ENCODE data around the gene CHST13. TPM values are rescaled to one million over a fixed set of nuclear protein-coding genes. Genes with fewer than 3 reads are reported as not detected.
"Not testable (repeated sequence)": the region's sequence is repeated elsewhere in the genome, so short reads cannot be mapped to it uniquely, and the experiment has no call there.

The CHST13 gene
- total and polyA plus RNA-seq, 11 donors: 0.07 to 2.3 (median 0.37) TPM; not detected in 1

DNA sequence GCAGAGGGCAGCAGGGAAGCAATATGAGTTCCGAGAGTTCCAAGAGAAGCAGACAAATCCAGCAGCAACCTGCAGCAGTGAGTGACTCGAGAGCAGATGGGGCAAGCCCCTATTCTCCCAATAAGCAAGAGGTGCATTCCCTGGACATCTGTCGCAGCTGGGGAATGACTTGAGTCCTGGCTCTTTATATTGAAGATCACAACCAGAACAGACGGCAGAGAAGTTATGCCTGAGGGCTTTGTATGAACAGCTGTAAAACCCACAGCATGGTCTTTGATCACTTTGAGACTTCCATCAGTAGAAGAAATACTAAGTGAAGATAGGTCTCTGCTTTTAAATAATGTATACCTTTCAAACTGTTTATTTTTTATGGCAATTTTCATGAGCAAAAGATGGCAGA lies 58.4 kb downstream of the CHST13 start:
- ATAC-seq: no peak

DNA sequence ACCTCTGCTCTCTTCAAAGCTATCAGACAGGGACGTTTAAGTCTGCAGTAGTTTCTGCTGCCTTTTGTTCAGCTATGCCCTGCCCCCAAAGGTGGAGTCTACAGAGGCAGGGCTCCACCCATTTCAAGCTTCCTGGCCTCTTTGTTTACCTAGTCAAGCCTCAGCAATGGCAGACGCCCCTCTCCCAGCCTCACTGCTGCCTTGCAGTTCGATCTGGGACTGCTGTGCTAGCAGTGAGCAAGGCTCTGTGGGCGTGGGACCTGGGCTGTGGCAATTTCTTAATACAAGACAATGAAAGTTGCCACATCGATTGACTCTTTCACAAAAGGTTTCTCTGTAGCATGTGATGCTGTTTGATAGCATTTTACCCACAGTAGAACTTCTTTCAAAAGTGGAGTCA lies 67.6 kb downstream of the CHST13 start:
- H3K4me1 ChIP-seq; intact Hi-C loops (cut with DNase I); H3K27me3 ChIP-seq; H3K4me3 ChIP-seq; ATAC-seq; H3K27ac ChIP-seq; H3K36me3 ChIP-seq; DNase-seq: not testable (repeated sequence)
- 65 to 70% (median 67%) methylated on average over 5 of the region's 5 CpGs for WGBS, 4 donors
- H3K9me3 ChIP-seq: peaks cover 0 to 29% (median 0%) of the 10 kb centered on the region in 12 donors

More for the DNA sequence above, 58.4 kb downstream of the CHST13 start:
- no peak for TF ChIP-seq POLR2A (IDR thresholded peaks at IDR 0.05)
- TF ChIP-seq, protein P1, sequence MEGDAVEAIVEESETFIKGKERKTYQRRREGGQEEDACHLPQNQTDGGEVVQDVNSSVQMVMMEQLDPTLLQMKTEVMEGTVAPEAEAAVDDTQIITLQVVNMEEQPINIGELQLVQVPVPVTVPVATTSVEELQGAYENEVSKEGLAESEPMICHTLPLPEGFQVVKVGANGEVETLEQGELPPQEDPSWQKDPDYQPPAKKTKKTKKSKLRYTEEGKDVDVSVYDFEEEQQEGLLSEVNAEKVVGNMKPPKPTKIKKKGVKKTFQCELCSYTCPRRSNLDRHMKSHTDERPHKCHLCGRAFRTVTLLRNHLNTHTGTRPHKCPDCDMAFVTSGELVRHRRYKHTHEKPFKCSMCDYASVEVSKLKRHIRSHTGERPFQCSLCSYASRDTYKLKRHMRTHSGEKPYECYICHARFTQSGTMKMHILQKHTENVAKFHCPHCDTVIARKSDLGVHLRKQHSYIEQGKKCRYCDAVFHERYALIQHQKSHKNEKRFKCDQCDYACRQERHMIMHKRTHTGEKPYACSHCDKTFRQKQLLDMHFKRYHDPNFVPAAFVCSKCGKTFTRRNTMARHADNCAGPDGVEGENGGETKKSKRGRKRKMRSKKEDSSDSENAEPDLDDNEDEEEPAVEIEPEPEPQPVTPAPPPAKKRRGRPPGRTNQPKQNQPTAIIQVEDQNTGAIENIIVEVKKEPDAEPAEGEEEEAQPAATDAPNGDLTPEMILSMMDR (IDR thresholded peaks at IDR 0.05): no peak
- 75 to 82% (median 77%) methylated on average over 4 of the region's 4 CpGs for WGBS, 4 donors
- no peak for DNase-seq
- H3K4me1 ChIP-seq: no peaks in the 10 kb centered on the region
- no peak overlapping the region for H3K27ac ChIP-seq
- peaks cover 0 to 19% (median 0%) of the 10 kb centered on the region in 12 donors for H3K9me3 ChIP-seq
- no peak overlapping the region for H3K4me3 ChIP-seq
- H3K27me3 ChIP-seq: no peaks in the 10 kb centered on the region
- intact Hi-C loops (cut with DNase I): no loop called here
- no peaks in the 10 kb centered on the region for H3K36me3 ChIP-seq

Other genes starting within 250 kb of the CHST13 start
- 10 to 100 TPM; 10.5 to 85.8 (median 31.0) TPM for gene KLF15, start 166.7 kb upstream of the CHST13 start, total RNA-seq
- 10 to 100 TPM; 39.9 to 70.6 TPM for gene KLF15, start 166.7 kb upstream of the CHST13 start, polyA plus RNA-seq
- gene CFAP100, start 129.2 kb upstream of the CHST13 start, total RNA-seq: not detected
- not detected for gene CFAP100, start 129.2 kb upstream of the CHST13 start, polyA plus RNA-seq
- gene ZXDC, start 48.3 kb upstream of the CHST13 start, total RNA-seq: 10 to 100 TPM; 15.4 to 40.3 (median 20.2) TPM
- gene ZXDC, start 48.3 kb upstream of the CHST13 start, polyA plus RNA-seq: 10 to 100 TPM in 1 of 2 donors, 1 to 10 TPM in 1; 8.7 to 10.9 TPM
- not detected for gene UROC1, start 6.4 kb upstream of the CHST13 start, total RNA-seq
- gene UROC1, start 6.4 kb upstream of the CHST13 start, polyA plus RNA-seq: not detected
- not detected for gene C3orf22, start 34.8 kb downstream of the CHST13 start, total RNA-seq
- not detected for gene C3orf22, start 34.8 kb downstream of the CHST13 start, polyA plus RNA-seq
- gene TXNRD3, start 131.0 kb downstream of the CHST13 start, total RNA-seq: 1 to 10 TPM; 2.9 to 8.2 (median 6.0) TPM
- gene TXNRD3, start 131.0 kb downstream of the CHST13 start, polyA plus RNA-seq: 1 to 10 TPM; 1.7 to 4.6 TPM
- 10 to 100 TPM in 5 of 9 donors, 1 to 10 TPM in 4; 7.7 to 14.2 (median 10.7) TPM for gene CHCHD6, start 180.1 kb downstream of the CHST13 start, total RNA-seq
- 10 to 100 TPM; 11.6 to 29.3 TPM for gene CHCHD6, start 180.1 kb downstream of the CHST13 start, polyA plus RNA-seq